ENCODE results near the gene SLC15A4.

The SLC15A4 gene

GRCh38 chr12:128800606-128801005, 23.2 kb downstream of the SLC15A4 start:
- no peak for DNase-seq (ENCODE audit: extremely low spot score)
- no peak for TF ChIP-seq CTCF (IDR thresholded peaks at IDR 0.05; ENCODE audit: control extremely low read depth, extremely low read depth, low read depth, missing control alignments)
- CTCF ChIA-PET = interaction anchor here (1.1 to 9.7 kb wide), 2 partner anchors 10 to 19 kb away, joined by 3 to 71 read pairs; no protein-coding TSS in a partner anchor
- POLR2A ChIA-PET = no interaction called here

GRCh38 chr12:128798571-128799341, 25.0 kb downstream of the SLC15A4 start:
- CTCF ChIA-PET = interaction anchor here (1.0 to 9.7 kb wide), 10 partner anchors 8 to 36 kb away, joined by 3 to 71 read pairs (median 9); no protein-coding TSS in a partner anchor
- no peak for DNase-seq (ENCODE audit: extremely low spot score)
- TF ChIP-seq CTCF (IDR thresholded peaks at IDR 0.05; ENCODE audit: control extremely low read depth, extremely low read depth, low read depth, missing control alignments) = peak; percentile 35
- POLR2A ChIA-PET = interaction anchor here (0.8 to 3.8 kb wide), 4 partner anchors 8 to 22 kb away, joined by 3 to 23 read pairs (median 14); no protein-coding TSS in a partner anchor

GRCh38 chr12:128797119-128798118, 26.3 kb downstream of the SLC15A4 start:
- ChIA-PET CTCF (interaction anchor here (1.0 to 9.7 kb wide), 10 partner anchors 8 to 33 kb away, joined by 3 to 71 read pairs (median 11); no protein-coding TSS in a partner anchor), POLR2A (interaction anchor here (1.5 to 3.8 kb wide), 4 partner anchors 10 to 23 kb away, joined by 4 to 23 read pairs (median 18); no protein-coding TSS in a partner anchor)
- DNase-seq (ENCODE audit: extremely low spot score) = no peak
- no peak for TF ChIP-seq CTCF (IDR thresholded peaks at IDR 0.05; ENCODE audit: control extremely low read depth, extremely low read depth, low read depth, missing control alignments)

- CTCF ChIA-PET = interaction anchor here (1.3 to 9.7 kb wide), 7 partner anchors 8 to 34 kb away, joined by 5 to 71 read pairs (median 10); no protein-coding TSS in a partner anchor
Observed at GRCh38 chr12:128796439-128797118, 27.2 kb downstream of the SLC15A4 start.

More at GRCh38 chr12:128796439-128797118, 27.2 kb downstream of the SLC15A4 start:
- no peak for TF ChIP-seq CTCF (IDR thresholded peaks at IDR 0.05; ENCODE audit: control extremely low read depth, extremely low read depth, low read depth, missing control alignments)
- DNase-seq (ENCODE audit: extremely low spot score) = no peak
- POLR2A ChIA-PET = interaction anchor here (3.6 to 3.8 kb wide), 2 partner anchors 14 to 24 kb away, joined by 14 to 23 read pairs; no protein-coding TSS in a partner anchor
